B cell (primary cell): ENCODE measurements around the gene NAMPT.

ENCODE experiments used
- EZH2 ChIP-seq: IDR thresholded peaks from 2 replicates; pipeline ENCODE4 v1.6.1; 2012; ENCODE audit warnings: borderline replicate concordance, low read depth, mild to moderate bottlenecking, moderate library complexity, low read length; ENCODE audit not compliant: insufficient read depth, poor library complexity, severe bottlenecking
- TF ChIP-seq, protein P1 (sequence below): fragments of 200-600 bp; IDR thresholded peaks from one replicate; pipeline ENCODE4 v1.8.0; 2022; ENCODE audit warnings: antibody characterized with exemption, mild to moderate bottlenecking

DNA sequence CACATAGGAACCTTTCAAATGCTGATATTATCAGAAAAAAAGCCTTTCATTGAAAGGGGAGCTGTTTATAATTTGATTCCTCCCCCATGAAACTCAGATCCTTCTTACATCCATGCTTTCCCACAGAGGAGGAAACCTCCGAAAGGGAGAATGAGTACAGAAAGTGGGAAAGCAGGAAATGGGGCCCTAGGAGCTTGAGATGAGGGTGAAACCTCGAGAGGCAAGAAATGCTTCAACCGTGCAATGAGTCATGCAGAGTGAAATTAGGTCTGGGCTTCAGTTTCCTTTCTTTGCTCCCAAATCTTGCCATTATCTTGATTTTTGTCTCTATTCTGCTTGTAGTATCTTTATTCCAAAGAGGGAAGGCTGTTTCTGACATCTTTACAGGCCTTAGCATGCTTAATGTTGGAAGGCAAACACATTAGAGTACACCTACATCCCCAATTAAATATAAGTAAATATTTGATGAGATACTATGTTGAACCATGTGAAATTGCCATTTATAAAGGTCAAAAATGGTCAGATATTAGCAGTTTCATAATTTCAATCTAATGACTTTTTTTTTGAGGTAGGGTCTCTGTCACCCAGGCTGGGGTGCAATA, 79.1 kb downstream of the NAMPT start:
- TF ChIP-seq, protein P1, sequence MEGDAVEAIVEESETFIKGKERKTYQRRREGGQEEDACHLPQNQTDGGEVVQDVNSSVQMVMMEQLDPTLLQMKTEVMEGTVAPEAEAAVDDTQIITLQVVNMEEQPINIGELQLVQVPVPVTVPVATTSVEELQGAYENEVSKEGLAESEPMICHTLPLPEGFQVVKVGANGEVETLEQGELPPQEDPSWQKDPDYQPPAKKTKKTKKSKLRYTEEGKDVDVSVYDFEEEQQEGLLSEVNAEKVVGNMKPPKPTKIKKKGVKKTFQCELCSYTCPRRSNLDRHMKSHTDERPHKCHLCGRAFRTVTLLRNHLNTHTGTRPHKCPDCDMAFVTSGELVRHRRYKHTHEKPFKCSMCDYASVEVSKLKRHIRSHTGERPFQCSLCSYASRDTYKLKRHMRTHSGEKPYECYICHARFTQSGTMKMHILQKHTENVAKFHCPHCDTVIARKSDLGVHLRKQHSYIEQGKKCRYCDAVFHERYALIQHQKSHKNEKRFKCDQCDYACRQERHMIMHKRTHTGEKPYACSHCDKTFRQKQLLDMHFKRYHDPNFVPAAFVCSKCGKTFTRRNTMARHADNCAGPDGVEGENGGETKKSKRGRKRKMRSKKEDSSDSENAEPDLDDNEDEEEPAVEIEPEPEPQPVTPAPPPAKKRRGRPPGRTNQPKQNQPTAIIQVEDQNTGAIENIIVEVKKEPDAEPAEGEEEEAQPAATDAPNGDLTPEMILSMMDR: no peak
- TF ChIP-seq EZH2: no peak
